Smooth muscle cell (in vitro differentiated cells): ENCODE data around the gene TOR4A. TPM values are rescaled to one million over a fixed set of nuclear protein-coding genes. Genes with fewer than 3 reads are reported as not detected.

Source experiments
- DNase-seq: peaks from one replicate; lab custom pipeline; 2025; ENCODE audit not compliant: unreplicated experiment; lab: John Stamatoyannopoulos, UW
- H2AFZ ChIP-seq: fragments of 200-600 bp; sonication (generic); 2 replicates; pipeline ENCODE4 v1.6.0; 2016; ENCODE audit warnings: antibody characterized with exemption, low read depth, mild to moderate bottlenecking
- H3F3A ChIP-seq: fragments of 200-600 bp; sonication (generic); 2 replicates; pipeline ENCODE4 v1.6.0; 2017; ENCODE audit warnings: antibody characterized with exemption, low read depth
- H3K27ac ChIP-seq: fragments of 200-600 bp; sonication (generic); 2 replicates; pipeline ENCODE4 v1.5.1; 2016; ENCODE audit warnings: low read depth, mild to moderate bottlenecking
- H3K27me3 ChIP-seq: fragments of 200-600 bp; sonication (generic); 2 replicates; pipeline ENCODE4 v1.6.1; 2016; ENCODE audit warnings: low read depth, mild to moderate bottlenecking
- H3K36me3 ChIP-seq: fragments of 200-600 bp; sonication (generic); 2 replicates; pipeline ENCODE4 v1.5.1; 2016; ENCODE audit warnings: low read depth
- H3K4me1 ChIP-seq: fragments of 200-600 bp; sonication (generic); 2 replicates; pipeline ENCODE4 v1.5.1; 2016; ENCODE audit warnings: low read depth
- H3K4me2 ChIP-seq: fragments of 200-600 bp; sonication (generic); 2 replicates; pipeline ENCODE4 v1.6.0; 2016; ENCODE audit warnings: mild to moderate bottlenecking
- H3K4me3 ChIP-seq: fragments of 200-600 bp; sonication (generic); 2 replicates; pipeline ENCODE4 v1.5.1; 2016; ENCODE audit warnings: mild to moderate bottlenecking
- H3K79me2 ChIP-seq: fragments of 200-600 bp; sonication (generic); 2 replicates; pipeline ENCODE4 v1.6.0; 2016; ENCODE audit warnings: low read depth, mild to moderate bottlenecking
- H3K9ac ChIP-seq: fragments of 200-600 bp; sonication (generic); 2 replicates; pipeline ENCODE4 v1.6.0; 2016; ENCODE audit warnings: low read depth
- H3K9me3 ChIP-seq: fragments of 200-600 bp; sonication (generic); replicated peaks from 2 replicates; pipeline ENCODE4 v1.5.1; 2016; ENCODE audit warnings: low read depth
- H4K20me1 ChIP-seq: fragments of 200-600 bp; sonication (generic); 2 replicates; pipeline ENCODE4 v1.6.0; 2016; ENCODE audit warnings: low read depth
- CTCF ChIP-seq: fragments of 200-600 bp; sonication (generic); IDR thresholded peaks from 2 replicates; pipeline ENCODE4 v1.5.1; 2017; ENCODE audit warnings: borderline replicate concordance, mild to moderate bottlenecking, antibody characterized with exemption; ENCODE audit not compliant: insufficient read depth, poor library complexity, severe bottlenecking
- WGBS: methylation state at CpG from one replicate; pipeline ENCODE4 v1.1.7; 2016; ENCODE audit warnings: low lambda C conversion rate; 5-methylcytosine and 5-hydroxymethylcytosine counted together
- polyA plus RNA-seq: library from polyadenylated mRNA; unstranded; fragments of >200 nt; fragmentation: Nextera tagmentation; extraction: Ambion mirVana; gene quantifications from 2 replicates; pipeline ENCODE4 v1.2.1, GENCODE V29; 2016
- total RNA-seq: library from RNA; depleted of rRNA; stranded (reverse); fragments of >200 nt; gene quantifications from 2 replicates; pipeline ENCODE4 v1.2.3, GENCODE V29; 2014

Gene TOR4A
- total and polyA plus RNA-seq, 2 experiments from 2014 or later: 5.5 to 6.3 TPM

- Histone ChIP-seq H3K9me3 (no peaks in the 10 kb centered on the region), H3K79me2 (no peaks in the 10 kb centered on the region), H4K20me1 (no peaks in the 10 kb centered on the region), H3K27me3 (no peaks in the 10 kb centered on the region), H2AFZ (no peak overlapping the region), H3K36me3 (no peaks in the 10 kb centered on the region), H3K27ac (no peak overlapping the region), H3K4me1 (no peaks in the 10 kb centered on the region), H3K9ac (no peak overlapping the region), H3F3A (no peaks in the 10 kb centered on the region), H3K4me2 (no peak overlapping the region), H3K4me3 (no peak overlapping the region)
- DNase-seq: no peak
- 85% methylated on average over 26 of the region's 27 CpGs for WGBS
- TF ChIP-seq CTCF: no peak
Observed at GRCh38 chr9:137228968-137229896, 48.3 kb upstream of the TOR4A start.

- no peak for DNase-seq
- TF ChIP-seq CTCF: no peak
Observed at GRCh38 chr9:137229903-137230704, 47.4 kb upstream of the TOR4A start.

GRCh38 chr9:137230705-137231371, 46.7 kb upstream of the TOR4A start, which contains the start of gene SLC34A3:
TSS of gene SLC34A3 (plus strand) at chr9:137230901. CDS start at chr9:137231703, 802 bp downstream.
- no peak within 1 kb of the TSS for H3K4me3 ChIP-seq
- H3K27ac ChIP-seq: no peak within 1 kb of the TSS
- no peak for DNase-seq
- H3K4me2 ChIP-seq: no peak within 1 kb of the TSS
- no peaks in the 10 kb centered on the region for H3K27me3 ChIP-seq
- H3K9me3 ChIP-seq: no peaks in the 10 kb centered on the region
- H3K4me1 ChIP-seq: no peaks in the 10 kb centered on the region
- H2AFZ ChIP-seq: no peak within 1 kb of the TSS
- WGBS: 90% methylated on average over 14 of the region's 14 CpGs
- no peak for TF ChIP-seq CTCF
- peaks cover 1% of the 10 kb centered on the region for H4K20me1 ChIP-seq
- H3K9ac ChIP-seq: no peak within 1 kb of the TSS
- H3K36me3 ChIP-seq: no peaks in the 10 kb centered on the region
- no peaks in the 10 kb centered on the region for H3K79me2 ChIP-seq
- H3F3A ChIP-seq: no peaks in the 10 kb centered on the region

More at GRCh38 chr9:137229903-137230704, 47.4 kb upstream of the TOR4A start:
- H3F3A ChIP-seq: no peaks in the 10 kb centered on the region
- H3K36me3 ChIP-seq: no peaks in the 10 kb centered on the region
- no peak overlapping the region for H2AFZ ChIP-seq
- no peak overlapping the region for H3K4me3 ChIP-seq
- no peak overlapping the region for H3K27ac ChIP-seq
- no peaks in the 10 kb centered on the region for H4K20me1 ChIP-seq
- H3K9ac ChIP-seq: no peak overlapping the region
- H3K4me2 ChIP-seq: no peak overlapping the region
- no peaks in the 10 kb centered on the region for H3K9me3 ChIP-seq
- no peaks in the 10 kb centered on the region for H3K79me2 ChIP-seq
- 84% methylated on average over 20 of the region's 31 CpGs for WGBS
- no peaks in the 10 kb centered on the region for H3K4me1 ChIP-seq
- no peaks in the 10 kb centered on the region for H3K27me3 ChIP-seq
